Astrocyte of the cerebellum (primary cell): ENCODE data around the gene CXCR6.

Experiments
- DNase-seq: peaks from one replicate; pipeline ENCODE4 v3.0.0-alpha.2; 2011; ENCODE audit warnings: low read depth
- H3K4me3 ChIP-seq: 2 replicates; pipeline ENCODE4 v1.5.1; 2011; ENCODE audit warnings: mild to moderate bottlenecking, low read depth, low read length, moderate library complexity
- CTCF ChIP-seq: IDR thresholded peaks from 2 replicates; pipeline ENCODE4 v1.5.1; 2012; ENCODE audit warnings: low read length, low read depth, moderate library complexity, mild to moderate bottlenecking; ENCODE audit errors: missing control alignments
- in situ Hi-C: cut with HindIII; loops from 2 replicates; pipeline ENCODE4 v1.10.0; 2017; ENCODE audit warnings: low sequenced_read_pairs

CXCR6 gene

GRCh38 chr3:45912435-45912834, 30.8 kb upstream of the CXCR6 start:
- in situ Hi-C loops, result no loop called here
- no peak for DNase-seq
- no peak for TF ChIP-seq CTCF
- H3K4me3 ChIP-seq, result no peak overlapping the region

GRCh38 chr3:45914362-45915058, 28.8 kb upstream of the CXCR6 start:
- DNase-seq, result no peak
- no peak overlapping the region for H3K4me3 ChIP-seq
- TF ChIP-seq CTCF, result no peak
- in situ Hi-C loops, result no loop called here

- DNase-seq, result no peak
- no peak overlapping the region for H3K4me3 ChIP-seq
- no peak for TF ChIP-seq CTCF
- in situ Hi-C loops, result no loop called here
Observed at GRCh38 chr3:45915059-45915439, 28.2 kb upstream of the CXCR6 start.

- TF ChIP-seq CTCF, result no peak
- peak; percentile 20 for DNase-seq
- H3K4me3 ChIP-seq, result no peak overlapping the region
- in situ Hi-C loops, result no loop called here
Observed at GRCh38 chr3:45915518-45916231, 27.6 kb upstream of the CXCR6 start.

- in situ Hi-C loops, result no loop called here
- TF ChIP-seq CTCF, result no peak
- DNase-seq, result no peak
- H3K4me3 ChIP-seq, result no peak overlapping the region
Observed at GRCh38 chr3:45917146-45917898, 25.9 kb upstream of the CXCR6 start.

- DNase-seq, result no peak
- H3K4me3 ChIP-seq, result no peak overlapping the region
- in situ Hi-C loops, result no loop called here
- no peak for TF ChIP-seq CTCF
Observed at GRCh38 chr3:45921158-45922038, 21.9 kb upstream of the CXCR6 start.
